H9 (cell line): ENCODE measurements around the gene SBNO1. TPM values are rescaled to one million over a fixed set of nuclear protein-coding genes. Genes with fewer than 3 reads are reported as not detected.

ENCODE experiments used
- DNase-seq: peaks from one replicate; pipeline ENCODE4 v3.0.0-alpha.2; 2017
- H2AFZ ChIP-seq: one replicate; pipeline ENCODE4 v1.6.1; 2013; ENCODE audit warnings: mild to moderate bottlenecking, low read length, control low read depth, moderate library complexity
- H2AK5ac ChIP-seq: 2 replicates; pipeline ENCODE4 v1.6.1; 2013; ENCODE audit warnings: low read length, control low read depth, mixed read lengths; ENCODE audit not compliant: insufficient read length
- H2BK120ac ChIP-seq: one replicate; pipeline ENCODE4 v1.6.1; 2013; ENCODE audit warnings: low read depth, mild to moderate bottlenecking, low read length, control low read depth, inconsistent platforms; ENCODE audit not compliant: poor library complexity, severe bottlenecking
- H2BK12ac ChIP-seq: 2 replicates; pipeline ENCODE4 v1.6.1; 2013; ENCODE audit warnings: low read length, control low read depth, mixed read lengths, low read depth; ENCODE audit not compliant: insufficient read length
- H2BK15ac ChIP-seq: 2 replicates; pipeline ENCODE4 v1.6.1; 2013; ENCODE audit warnings: low read depth, low read length, control low read depth
- H2BK20ac ChIP-seq: one replicate; pipeline ENCODE4 v1.6.1; 2013; ENCODE audit warnings: low read depth, mild to moderate bottlenecking, low read length, control low read depth, inconsistent platforms; ENCODE audit not compliant: poor library complexity, severe bottlenecking
- H2BK5ac ChIP-seq: 2 replicates; pipeline ENCODE4 v1.6.1; 2013; ENCODE audit warnings: low read length, control low read depth, mixed read lengths; ENCODE audit not compliant: insufficient read length
- H3K14ac ChIP-seq: 2 replicates; pipeline ENCODE4 v1.6.1; 2013; ENCODE audit warnings: low read length, control low read depth; ENCODE audit not compliant: insufficient read depth
- H3K18ac ChIP-seq: 2 replicates; pipeline ENCODE4 v1.6.1; 2013; ENCODE audit warnings: low read depth, mild to moderate bottlenecking, mixed read lengths, low read length, control low read depth; ENCODE audit not compliant: insufficient read length
- H3K23ac ChIP-seq: 2 replicates; pipeline ENCODE4 v1.6.1; 2013; ENCODE audit warnings: low read length, control low read depth, mixed read lengths, low read depth; ENCODE audit not compliant: insufficient read length
- H3K23me2 ChIP-seq: 2 replicates; pipeline ENCODE4 v1.6.1; 2013; ENCODE audit warnings: low read depth, mild to moderate bottlenecking, mixed read lengths, low read length, control low read depth; ENCODE audit not compliant: insufficient read length, poor library complexity, severe bottlenecking
- H3K27ac ChIP-seq: 2 replicates; pipeline ENCODE4 v1.5.1; 2013; ENCODE audit warnings: low read length, control low read depth, mixed read lengths, low read depth; ENCODE audit not compliant: insufficient read length
- H3K27me3 ChIP-seq: 2 replicates; pipeline ENCODE4 v1.6.1; 2013; ENCODE audit warnings: low read length, control low read depth, inconsistent platforms; ENCODE audit not compliant: insufficient read depth
- H3K4ac ChIP-seq: 2 replicates; pipeline ENCODE4 v1.6.1; 2013; ENCODE audit warnings: low read depth, mild to moderate bottlenecking, control low read depth, inconsistent platforms, low read length, moderate library complexity
- H3K4me1 ChIP-seq: 2 replicates; pipeline ENCODE4 v1.6.1; 2013; ENCODE audit warnings: low read length, control low read depth, inconsistent platforms; ENCODE audit not compliant: insufficient read depth
- H3K4me2 ChIP-seq: 2 replicates; pipeline ENCODE4 v1.6.1; 2013; ENCODE audit warnings: low read length, control low read depth, mixed read lengths; ENCODE audit not compliant: insufficient read length, insufficient read depth
- H3K56ac ChIP-seq: 2 replicates; pipeline ENCODE4 v1.6.1; 2013; ENCODE audit warnings: low read depth, mild to moderate bottlenecking, mixed read lengths, low read length, control low read depth; ENCODE audit not compliant: insufficient read length
- H3K79me1 ChIP-seq: 2 replicates; pipeline ENCODE4 v1.6.1; 2013; ENCODE audit warnings: low read depth, mild to moderate bottlenecking, moderate library complexity, low read length, control low read depth, inconsistent platforms; ENCODE audit not compliant: insufficient read depth, poor library complexity, severe bottlenecking
- H3K79me2 ChIP-seq: 2 replicates; pipeline ENCODE4 v1.6.1; 2013; ENCODE audit warnings: low read length, control low read depth, inconsistent platforms; ENCODE audit not compliant: insufficient read depth
- H3K9ac ChIP-seq: 2 replicates; pipeline ENCODE4 v1.6.1; 2013; ENCODE audit warnings: low read length, control low read depth, mixed read lengths; ENCODE audit not compliant: insufficient read length; ENCODE audit errors: extremely low read depth
- H3K9me3 ChIP-seq: one replicate; pipeline ENCODE4 v1.6.1; 2013; ENCODE audit warnings: low read depth, low read length, inconsistent platforms; ENCODE audit not compliant: control insufficient read depth
- H3T11ph ChIP-seq: one replicate; pipeline ENCODE4 v1.6.1; 2013; ENCODE audit warnings: mild to moderate bottlenecking, low read length, control low read depth, inconsistent platforms
- H4K20me1 ChIP-seq: one replicate; pipeline ENCODE4 v1.6.1; 2013; ENCODE audit not compliant: control insufficient read depth, insufficient read length, insufficient read depth
- H4K5ac ChIP-seq: 2 replicates; pipeline ENCODE4 v1.6.1; 2013; ENCODE audit warnings: low read depth, mild to moderate bottlenecking, mixed read lengths, low read length, control low read depth; ENCODE audit not compliant: insufficient read length
- H4K8ac ChIP-seq: replicated peaks from 2 replicates; pipeline ENCODE4 v1.6.1; 2013; ENCODE audit warnings: low read length, control low read depth, mixed read lengths, low read depth; ENCODE audit not compliant: insufficient read length
- H4K91ac ChIP-seq: 2 replicates; pipeline ENCODE4 v1.6.1; 2013; ENCODE audit warnings: low read depth, mild to moderate bottlenecking, moderate library complexity, mixed read lengths, low read length, control low read depth; ENCODE audit not compliant: insufficient read length
- H3K27ac Mint-ChIP-seq, 3 experiments: 2 replicates in 2 of 3; 3 replicates in 1 of 3; pipeline ENCODE4 v1.8.0; 2020 to 2021; ENCODE audit warnings: mixed read lengths in 3 of 3, mild to moderate bottlenecking in 1 of 3, moderate library complexity in 1 of 3
- H3K27me3 Mint-ChIP-seq: 2 replicates; pipeline ENCODE4 v1.8.0; 2021; ENCODE audit warnings: low read depth, mild to moderate bottlenecking, moderate library complexity, mixed read lengths
- H3K36me3 Mint-ChIP-seq, 3 experiments: 2 replicates in 2 of 3; 3 replicates in 1 of 3; pipeline ENCODE4 v1.8.0; 2020 to 2021; ENCODE audit warnings: low read depth in 3 of 3, mixed read lengths in 3 of 3; ENCODE audit not compliant: insufficient read depth in 1 of 3
- H3K4me1 Mint-ChIP-seq, 2 experiments: 2 replicates each; pipeline ENCODE4 v1.8.0; 2020; ENCODE audit warnings: mixed read lengths in 2 of 2
- H3K4me3 Mint-ChIP-seq, 2 experiments: 2 replicates in 1 of 2; 3 replicates in 1 of 2; pipeline ENCODE4 v1.8.0; 2020 to 2021; ENCODE audit warnings: mild to moderate bottlenecking in 2 of 2, mixed read lengths in 2 of 2, moderate library complexity in 1 of 2
- H3K9me3 Mint-ChIP-seq, 2 experiments: 2 replicates in 1 of 2; 3 replicates in 1 of 2; pipeline ENCODE4 v1.8.0; 2020; ENCODE audit warnings: mild to moderate bottlenecking in 2 of 2, mixed read lengths in 2 of 2, moderate library complexity in 1 of 2
- CTCF ChIP-seq: fragments of 200-600 bp; sonication (generic); conservative IDR thresholded peaks from 3 replicates; pipeline ENCODE4 v1.8.0; 2021; ENCODE audit warnings: antibody characterized with exemption, mild to moderate bottlenecking
- WGBS: extraction: QIAGEN DNeasy Blood & Tissue Kit; methylation state at CpG from one replicate; pipeline ENCODE4 v1.1.7; 2013; ENCODE audit warnings: missing lambda C conversion rate, low lambda C conversion rate, mixed read lengths; ENCODE audit not compliant: insufficient read length; ENCODE audit errors: extremely low coverage; 5-methylcytosine and 5-hydroxymethylcytosine counted together
- total RNA-seq: library from RNA; stranded (reverse); gene quantifications from 2 replicates; pipeline ENCODE4 v1.2.1, GENCODE V29; 2021

The SBNO1 gene
- total RNA-seq, 1 experiment from 2014 or later, result 47.5 TPM

DNA sequence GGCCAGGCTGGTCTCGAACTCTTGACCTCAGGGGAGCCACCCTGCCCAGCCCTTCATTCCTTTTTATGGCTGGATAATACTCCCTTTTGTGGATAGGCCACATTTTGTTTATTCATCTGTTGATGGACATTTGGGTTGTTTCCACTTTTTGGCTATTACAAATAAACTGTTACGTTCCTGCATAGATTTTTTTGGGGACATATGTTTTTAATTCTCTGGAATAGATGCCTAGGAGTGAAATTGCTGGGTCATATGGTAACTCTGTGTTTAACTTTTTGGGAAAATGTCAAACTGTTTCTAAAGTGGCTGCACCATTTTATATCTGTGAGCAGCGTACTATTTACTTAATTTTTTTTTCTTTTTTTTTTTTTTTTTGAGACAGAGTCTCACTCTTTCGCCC lies 29.1 kb upstream of the SBNO1 start:
- Mint-ChIP-seq H3K4me3 (no peak overlapping the region), H3K36me3 (peaks cover 15 to 71% (median 41%) of the 10 kb centered on the region in 3 experiments), H3K27me3 (peaks cover 67% of the 10 kb centered on the region), H3K9me3 (no peaks in the 10 kb centered on the region; a peak in 1 of 5 replicates), H3K27ac (no peak overlapping the region), H3K4me1 (peaks cover 8% of the 10 kb centered on the region in 2 experiments)
- Histone ChIP-seq H3K14ac (no peak overlapping the region), H3K79me1 (no peaks in the 10 kb centered on the region), H3K27me3 (no peaks in the 10 kb centered on the region), H4K5ac (no peak overlapping the region), H2BK12ac (no peak overlapping the region), H3K79me2 (no peaks in the 10 kb centered on the region), H3K56ac (no peak overlapping the region), H2AFZ (no peak overlapping the region), H3K4ac (no peak overlapping the region), H3T11ph (no peak overlapping the region), H2BK15ac (no peak overlapping the region), H2AK5ac (no peak overlapping the region), H3K9me3 (no peaks in the 10 kb centered on the region), H4K8ac (no peak overlapping the region), H2BK20ac (no peak overlapping the region), H3K4me2 (no peak overlapping the region), H4K91ac (no peak overlapping the region), H2BK120ac (no peak overlapping the region), H4K20me1 (no peaks in the 10 kb centered on the region), H3K18ac (no peak overlapping the region), H3K9ac (no peak overlapping the region), H3K27ac (no peak overlapping the region), H3K4me1 (no peaks in the 10 kb centered on the region), H3K23ac (no peak overlapping the region), H2BK5ac (no peak overlapping the region), H3K23me2 (peaks cover 6% of the 10 kb centered on the region)
- no peak for DNase-seq
- no peak for TF ChIP-seq CTCF
- WGBS, result no CpG with 5 or more reads among the region's 4 CpGs
